Measurements from ENCODE around the gene DNAI2.

DNAI2 gene, protein sequence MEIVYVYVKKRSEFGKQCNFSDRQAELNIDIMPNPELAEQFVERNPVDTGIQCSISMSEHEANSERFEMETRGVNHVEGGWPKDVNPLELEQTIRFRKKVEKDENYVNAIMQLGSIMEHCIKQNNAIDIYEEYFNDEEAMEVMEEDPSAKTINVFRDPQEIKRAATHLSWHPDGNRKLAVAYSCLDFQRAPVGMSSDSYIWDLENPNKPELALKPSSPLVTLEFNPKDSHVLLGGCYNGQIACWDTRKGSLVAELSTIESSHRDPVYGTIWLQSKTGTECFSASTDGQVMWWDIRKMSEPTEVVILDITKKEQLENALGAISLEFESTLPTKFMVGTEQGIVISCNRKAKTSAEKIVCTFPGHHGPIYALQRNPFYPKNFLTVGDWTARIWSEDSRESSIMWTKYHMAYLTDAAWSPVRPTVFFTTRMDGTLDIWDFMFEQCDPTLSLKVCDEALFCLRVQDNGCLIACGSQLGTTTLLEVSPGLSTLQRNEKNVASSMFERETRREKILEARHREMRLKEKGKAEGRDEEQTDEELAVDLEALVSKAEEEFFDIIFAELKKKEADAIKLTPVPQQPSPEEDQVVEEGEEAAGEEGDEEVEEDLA

DNA sequence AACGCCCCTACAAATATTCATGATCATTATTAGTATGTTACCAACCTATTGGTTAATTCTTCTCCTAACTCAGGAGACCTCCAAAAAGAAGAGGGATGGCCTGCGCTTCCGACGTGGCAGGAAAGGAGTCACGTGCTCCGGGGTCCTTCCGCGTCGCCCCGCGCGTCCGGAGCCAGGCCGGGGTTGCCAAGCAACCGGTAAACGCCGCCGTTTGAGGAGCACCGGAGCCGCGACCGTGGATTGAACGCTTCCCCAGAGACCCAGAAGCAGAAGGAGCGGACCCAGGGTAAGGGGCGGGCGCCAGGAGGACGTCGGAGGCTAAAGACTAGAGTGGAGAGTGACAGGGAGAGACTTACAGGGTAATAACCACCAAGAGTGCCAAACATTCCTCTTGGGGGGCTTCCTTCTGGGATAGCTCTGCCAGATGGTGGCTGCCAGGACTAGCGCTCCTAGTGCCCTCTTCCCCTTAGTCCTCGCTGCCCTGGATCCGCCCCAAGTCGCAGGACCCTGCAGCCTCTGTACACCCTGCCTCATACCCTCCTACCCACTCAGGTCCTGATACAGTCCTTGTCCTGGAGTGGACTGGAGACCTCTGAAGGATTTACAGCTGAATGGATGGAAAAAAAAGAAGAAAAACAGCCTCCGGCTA lies at the start of gene DNAI2:
TSS of gene DNAI2 (plus strand) at position 175 of the 649 bp plus-strand sequence. CDS start 7,584 bp downstream, outside the sequence.
- no peak within 1 kb of the TSS; the same call in 1 of the 2 replicates for H3K4me3 ChIP-seq (ENCODE audit: low read length)
- no peak for TF ChIP-seq ZNF274 (IDR thresholded peaks at IDR 0.05; ENCODE audit: low read depth, low read length)

DNA sequence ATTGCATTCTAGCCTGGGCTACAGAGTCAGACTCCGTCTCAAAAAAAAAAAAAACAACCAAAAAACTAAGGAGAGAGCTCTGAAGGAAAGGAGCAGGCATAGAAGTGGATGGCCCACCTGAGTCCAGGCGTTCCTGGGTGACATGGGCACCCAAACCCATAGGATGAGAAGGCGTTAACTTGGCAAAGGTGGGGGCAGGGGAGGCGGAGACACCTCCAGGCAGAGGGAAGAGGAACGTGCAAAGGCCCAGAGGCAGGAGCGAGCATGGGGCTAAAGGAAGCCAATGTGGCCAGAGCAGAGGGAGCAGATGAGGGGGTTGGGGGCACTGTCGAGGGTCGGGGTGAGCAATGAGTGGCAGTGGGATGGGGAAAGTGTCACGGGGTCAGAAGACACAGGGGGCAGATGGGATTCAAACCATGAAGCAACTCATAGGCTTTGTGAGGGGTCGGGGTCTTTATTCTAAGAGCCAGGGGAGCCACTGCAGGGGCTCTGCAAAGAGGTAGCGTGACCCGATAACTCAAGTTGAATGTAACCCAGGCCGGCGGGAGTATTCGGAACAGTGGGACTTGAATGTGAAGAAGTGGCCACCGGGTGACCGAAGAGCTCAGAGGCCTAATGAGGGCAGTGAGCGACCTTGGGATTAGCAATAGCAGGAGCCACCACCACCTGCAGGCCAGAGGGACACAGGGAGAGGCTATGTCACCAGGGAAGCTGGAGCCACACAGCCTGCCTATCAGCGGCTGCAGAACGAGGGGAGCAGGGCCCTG lies 48.9 kb upstream of the DNAI2 start:
- H3K4me3 ChIP-seq (ENCODE audit: low read length): no peak overlapping the region
- TF ChIP-seq ZNF274 (IDR thresholded peaks at IDR 0.05; ENCODE audit: low read depth, low read length): no peak

DNA sequence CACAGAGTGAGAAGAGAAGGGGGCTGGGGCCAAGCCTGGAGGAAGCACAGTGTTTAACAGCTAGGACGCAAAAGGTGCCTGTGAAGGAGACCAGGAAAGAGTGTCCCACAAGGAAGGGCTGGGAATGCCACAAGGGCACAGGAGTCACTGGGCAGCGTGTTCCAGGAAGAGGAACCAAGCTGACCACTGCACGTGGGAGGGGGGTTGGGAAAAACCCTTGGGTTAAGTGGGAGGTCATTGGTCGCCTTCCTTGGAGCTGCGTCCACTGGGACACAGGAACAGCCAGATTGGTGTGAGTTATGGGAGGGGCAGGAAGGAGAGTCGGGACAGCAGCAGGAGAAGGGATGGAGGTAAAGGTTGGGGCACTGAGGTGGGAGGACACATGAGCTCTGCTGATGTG lies 47.8 kb upstream of the DNAI2 start:
- no peak for TF ChIP-seq ZNF274 (IDR thresholded peaks at IDR 0.05; ENCODE audit: low read depth, low read length)
- H3K4me3 ChIP-seq (ENCODE audit: low read length): no peak overlapping the region

DNA sequence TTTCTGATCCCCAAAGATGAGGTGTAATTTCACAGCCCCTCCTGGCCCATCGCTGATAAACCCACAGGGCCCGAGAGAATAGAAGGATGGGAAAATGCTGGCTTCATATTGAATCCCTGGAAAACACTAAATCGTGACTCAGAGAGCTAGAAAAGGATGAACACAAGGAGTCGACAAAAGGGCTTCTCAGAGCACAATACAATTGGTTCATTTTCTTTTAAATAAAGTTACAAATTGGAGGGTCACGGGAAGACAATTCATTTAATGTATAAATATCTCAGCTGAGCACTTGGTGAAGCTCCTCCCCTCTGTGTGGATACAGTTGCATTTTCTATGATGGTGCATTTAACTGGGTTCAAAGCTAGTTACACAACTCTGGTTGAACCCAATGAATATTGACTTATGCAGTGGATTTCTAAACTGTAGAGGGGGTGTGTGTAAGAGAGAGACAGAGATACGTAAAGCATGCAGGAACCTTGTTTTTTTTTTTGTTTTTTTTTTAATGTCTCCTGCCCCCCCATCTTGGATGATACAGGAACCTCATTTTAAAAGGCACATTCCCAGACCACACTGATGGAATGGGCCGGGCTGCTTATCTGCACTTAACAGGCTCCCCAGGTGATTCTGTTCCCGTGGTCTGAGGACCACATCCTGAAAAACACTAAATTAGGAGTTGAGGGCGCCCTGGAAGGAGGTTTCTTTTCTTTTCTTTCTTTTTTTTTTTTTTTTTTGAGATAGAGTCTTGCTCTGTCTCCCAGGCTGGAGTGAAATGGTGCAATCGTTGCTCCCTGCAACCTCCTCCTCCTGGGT lies 46.6 kb upstream of the DNAI2 start:
- no peak overlapping the region for H3K4me3 ChIP-seq (ENCODE audit: low read length)
- TF ChIP-seq ZNF274 (IDR thresholded peaks at IDR 0.05; ENCODE audit: low read depth, low read length): no peak

DNA sequence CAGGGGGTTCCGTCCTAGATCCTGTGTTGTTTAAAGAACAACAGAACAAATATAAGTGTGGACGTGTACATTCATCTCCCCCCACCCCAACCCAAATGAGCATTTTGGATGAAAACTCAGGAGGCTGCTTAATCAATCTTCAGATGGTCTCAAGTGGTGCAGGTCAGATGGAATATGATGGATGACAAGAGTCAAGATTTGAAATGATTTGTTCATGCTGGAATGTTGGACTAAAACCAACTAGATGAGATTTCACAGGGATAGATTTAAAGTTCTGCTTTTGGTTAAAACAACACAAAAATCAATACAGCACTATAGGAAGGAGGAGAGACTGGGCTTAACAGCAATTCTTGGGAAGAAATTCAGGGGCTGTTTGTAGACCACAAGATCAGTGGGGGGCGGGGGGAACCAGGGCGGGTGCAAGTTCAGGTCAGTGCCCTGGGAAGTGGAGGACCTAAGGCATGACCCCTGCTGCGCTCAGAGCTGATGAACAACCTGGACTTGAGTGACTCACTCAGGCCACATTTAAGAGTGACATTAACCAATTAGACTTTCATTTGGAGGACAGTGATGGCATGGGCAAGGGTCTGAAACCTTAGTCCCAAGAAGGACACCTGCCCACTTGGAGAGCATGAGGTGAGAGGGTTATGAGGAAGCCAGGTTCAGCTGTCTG lies 45.6 kb upstream of the DNAI2 start:
- H3K4me3 ChIP-seq (ENCODE audit: low read length): no peak overlapping the region
- TF ChIP-seq ZNF274 (IDR thresholded peaks at IDR 0.05; ENCODE audit: low read depth, low read length): no peak

DNA sequence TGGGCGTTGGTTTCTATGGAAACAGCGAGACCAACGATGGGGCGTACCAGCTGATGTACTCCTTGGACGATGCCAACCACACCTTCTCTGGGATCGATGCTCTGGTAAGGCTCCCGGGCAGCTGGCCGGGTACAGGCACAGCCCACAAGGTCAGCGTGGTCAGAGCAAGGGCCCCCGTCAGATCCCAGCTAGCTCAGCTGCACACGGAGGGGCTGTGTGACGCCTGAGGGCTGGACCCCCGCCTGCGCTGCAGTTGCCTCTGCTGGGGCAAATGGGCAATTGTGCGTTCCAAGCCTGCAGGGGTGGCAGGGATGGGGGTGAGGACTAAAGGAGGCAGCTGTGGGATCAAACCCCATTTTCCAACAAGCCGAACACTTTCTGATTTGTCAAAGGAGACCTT lies 43.1 kb upstream of the DNAI2 start:
- TF ChIP-seq ZNF274 (IDR thresholded peaks at IDR 0.05; ENCODE audit: low read depth, low read length): no peak
- no peak overlapping the region for H3K4me3 ChIP-seq (ENCODE audit: low read length)

DNA sequence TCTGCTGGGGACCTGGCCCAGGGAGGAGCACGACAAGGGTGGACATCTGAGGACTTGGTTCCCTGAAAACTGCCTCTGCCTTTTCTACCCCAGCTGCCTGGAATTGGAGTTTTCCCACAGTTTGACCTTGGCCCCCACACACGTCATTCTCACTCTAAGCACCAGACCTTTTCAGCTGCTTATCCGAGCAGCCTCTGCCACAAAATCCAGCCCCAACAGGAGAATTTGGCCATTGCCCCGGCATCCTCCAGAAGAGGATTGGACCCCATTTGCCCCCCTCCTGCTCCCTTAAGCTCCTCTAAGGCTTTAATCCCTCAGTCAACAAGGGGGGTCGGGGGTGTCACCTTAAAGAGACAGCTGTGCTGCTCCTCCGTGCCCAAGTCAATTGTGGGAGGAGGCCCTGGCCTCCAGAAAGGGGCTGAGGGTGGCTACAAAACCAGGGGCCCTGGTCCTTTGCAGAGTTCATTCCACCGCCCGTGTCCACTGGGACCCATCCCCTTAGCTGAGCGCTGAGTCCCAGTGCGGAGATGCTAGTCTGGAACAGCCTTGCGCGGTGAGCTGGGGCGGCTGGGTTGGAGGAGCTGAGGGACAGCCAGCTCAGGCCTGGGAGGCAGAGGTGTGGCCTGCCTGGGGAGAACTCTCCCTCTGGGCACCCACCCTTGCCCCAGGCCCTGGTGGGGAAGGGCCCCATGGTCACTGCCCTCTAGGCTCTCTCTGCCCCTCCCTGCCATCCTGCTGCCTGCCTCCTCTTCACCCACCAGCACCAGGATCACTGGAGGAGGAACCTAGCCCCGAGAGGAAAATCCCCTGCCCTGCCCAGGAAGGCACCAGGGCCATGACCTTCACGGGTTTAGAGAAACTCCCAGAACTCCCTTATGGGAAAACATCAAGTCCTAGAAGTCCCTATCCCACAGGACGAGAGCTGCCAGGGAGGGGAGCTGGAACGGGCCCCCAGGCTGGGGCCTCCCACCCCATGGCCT lies 41.8 kb upstream of the DNAI2 start:
- no peak overlapping the region for H3K4me3 ChIP-seq (ENCODE audit: low read length)
- TF ChIP-seq ZNF274 (IDR thresholded peaks at IDR 0.05; ENCODE audit: low read depth, low read length): no peak

DNA sequence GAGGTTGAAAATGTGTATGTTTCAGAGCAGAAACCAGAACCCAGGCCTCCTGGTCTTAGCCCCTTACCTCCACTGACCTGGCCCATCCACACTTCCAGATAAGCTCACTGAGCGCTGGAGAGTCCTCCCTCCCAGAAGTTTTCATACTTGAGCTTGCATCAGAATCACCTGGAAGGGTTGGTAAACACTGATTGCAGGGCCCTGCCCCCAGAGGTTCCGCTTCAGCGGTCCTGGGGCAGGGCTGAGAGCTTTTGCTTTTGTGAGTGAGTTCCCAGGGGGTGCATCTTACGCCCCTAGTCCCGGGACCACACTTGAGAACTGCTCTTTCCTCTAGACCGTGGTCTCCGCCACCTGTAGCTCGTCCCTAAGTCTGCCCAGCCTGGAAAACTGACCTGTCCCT lies 40.1 kb upstream of the DNAI2 start:
- no peak for TF ChIP-seq ZNF274 (IDR thresholded peaks at IDR 0.05; ENCODE audit: low read depth, low read length)
- H3K4me3 ChIP-seq (ENCODE audit: low read length): no peak overlapping the region

DNA sequence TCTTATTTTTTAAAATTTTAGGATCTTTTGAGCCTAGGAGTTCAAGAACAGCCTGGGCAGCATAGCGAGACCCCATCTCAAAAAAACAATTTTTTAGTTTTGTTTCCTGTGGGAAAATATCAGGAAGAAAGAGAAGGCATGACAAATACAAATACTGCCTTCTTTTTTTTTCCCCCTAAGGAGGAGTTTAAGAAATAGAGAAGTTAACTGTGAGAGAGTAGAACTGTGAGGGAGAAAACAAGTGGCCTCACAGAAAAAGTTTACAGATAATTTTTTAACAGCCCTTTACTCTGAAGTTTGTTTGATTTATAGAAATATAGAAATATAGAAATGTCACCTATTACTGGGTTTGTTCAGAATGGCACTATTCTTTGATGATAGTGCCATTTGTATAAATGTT lies 39.5 kb upstream of the DNAI2 start:
- H3K4me3 ChIP-seq (ENCODE audit: low read length): no peak overlapping the region
- no peak for TF ChIP-seq ZNF274 (IDR thresholded peaks at IDR 0.05; ENCODE audit: low read depth, low read length)

DNA sequence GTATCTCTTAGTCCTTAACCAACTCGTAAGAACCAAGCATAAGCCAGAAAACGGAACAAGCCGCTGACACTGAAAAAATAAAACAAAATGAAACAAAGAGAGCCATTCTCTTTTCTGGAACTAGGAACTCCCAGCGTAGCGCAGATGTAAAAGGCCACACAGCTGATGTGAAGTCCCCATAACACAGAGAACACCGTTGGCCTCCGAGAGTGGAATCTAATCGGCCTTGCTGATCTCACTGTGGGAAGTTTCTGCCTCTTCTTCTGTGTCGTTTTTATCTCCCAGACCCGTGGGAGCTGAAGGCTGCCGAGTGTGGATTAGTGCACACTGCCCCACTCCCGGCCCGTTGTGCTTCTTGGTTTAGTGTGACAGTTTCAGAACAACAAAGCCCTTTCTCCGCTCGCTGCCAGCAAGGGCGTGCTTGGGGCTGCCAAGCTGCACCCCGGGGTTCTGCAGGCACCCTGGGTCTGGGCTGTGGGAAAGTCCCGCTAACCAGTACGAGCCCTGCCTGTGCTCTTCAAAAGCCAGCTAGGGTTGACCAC lies 38.9 kb upstream of the DNAI2 start:
- TF ChIP-seq ZNF274 (IDR thresholded peaks at IDR 0.05; ENCODE audit: low read depth, low read length): no peak
- H3K4me3 ChIP-seq (ENCODE audit: low read length): no peak overlapping the region

DNA sequence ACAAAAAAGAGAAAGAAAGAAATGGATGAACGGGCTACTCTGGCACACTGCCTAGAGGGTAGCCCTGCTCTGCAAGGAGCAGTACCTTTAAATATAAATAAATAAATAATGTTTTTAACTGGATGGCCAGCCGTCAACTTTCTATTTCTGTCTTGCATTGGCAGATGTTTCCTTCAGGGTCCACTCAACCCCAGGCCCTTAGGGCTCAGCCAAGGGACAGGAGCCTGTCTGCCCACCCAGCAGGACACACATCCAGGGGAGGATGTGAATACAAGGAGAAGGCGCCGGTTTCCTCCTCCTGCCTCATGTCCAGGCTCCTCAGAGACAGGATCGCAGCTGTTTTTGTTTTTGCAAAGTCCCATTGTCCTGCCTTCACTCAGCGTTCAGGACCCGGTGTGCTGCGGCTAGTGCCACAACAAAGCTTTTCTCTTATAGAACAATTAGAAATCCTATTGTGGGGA lies 38.1 kb upstream of the DNAI2 start:
- TF ChIP-seq ZNF274 (IDR thresholded peaks at IDR 0.05; ENCODE audit: low read depth, low read length): no peak
- H3K4me3 ChIP-seq (ENCODE audit: low read length): no peak overlapping the region

DNA sequence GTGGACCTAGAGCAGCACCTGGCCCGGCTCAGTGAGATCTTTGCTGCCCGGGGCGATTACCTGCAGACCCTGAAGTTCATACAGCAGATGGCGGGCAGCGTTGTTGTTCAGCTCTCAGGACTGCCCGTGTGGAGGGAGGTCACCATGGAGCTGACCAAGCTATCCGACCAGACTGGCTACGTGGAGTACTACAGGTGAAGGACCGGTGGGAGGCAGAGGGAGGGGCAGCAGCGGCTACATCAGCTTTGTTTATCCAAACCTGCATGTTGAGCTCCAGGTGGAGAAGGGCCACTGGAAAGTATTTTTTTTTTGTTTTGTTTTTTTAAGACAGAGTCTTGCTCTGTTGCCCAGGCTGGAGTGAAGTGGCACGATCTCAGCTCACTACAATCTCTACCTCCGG lies 36.7 kb upstream of the DNAI2 start:
- no peak overlapping the region for H3K4me3 ChIP-seq (ENCODE audit: low read length)
- no peak for TF ChIP-seq ZNF274 (IDR thresholded peaks at IDR 0.05; ENCODE audit: low read depth, low read length)

Measured in GM08714 (cell line).